AG04450 (cell line): ENCODE measurements around the gene FMO5. TPM values are rescaled to one million over a fixed set of nuclear protein-coding genes. Genes with fewer than 3 reads are reported as not detected.
"Not testable (repeated sequence)": the region's sequence is repeated elsewhere in the genome, so short reads cannot be mapped to it uniquely, and the experiment has no call there.

Source experiments
- CTCF ChIA-PET: fragments of 300-600, 350-600 bp; formaldehyde crosslinking; extraction: SDS; loops from one replicate; lab custom pipeline; 2022; ENCODE audit warnings: antibody characterized with exemption, inconsistent platforms; lab: Charles Lee
- POLR2A ChIA-PET: fragments of 350-600 bp; formaldehyde crosslinking; extraction: SDS; loops from one replicate; lab custom pipeline; 2021; ENCODE audit warnings: antibody characterized with exemption, inconsistent platforms; lab: Yijun Ruan, JAX
- DNase-seq: peaks from one replicate; pipeline ENCODE4 v3.0.0-alpha.2; 2011; ENCODE audit warnings: low read depth, low spot score
- H3K27ac ChIP-seq: one replicate; pipeline ENCODE4 v1.5.1; 2012; ENCODE audit warnings: low read depth, low read length, control low read depth
- H3K27me3 ChIP-seq: one replicate; pipeline ENCODE4 v1.6.0; 2012; ENCODE audit warnings: low read length; ENCODE audit not compliant: control insufficient read depth, insufficient read depth
- H3K4me3 ChIP-seq: 2 replicates; pipeline ENCODE4 v1.5.1; 2011; ENCODE audit warnings: mild to moderate bottlenecking, low read depth, low read length, control low read depth
- H3K9me3 ChIP-seq: 2 replicates; pipeline ENCODE4 v1.5.1; 2012; ENCODE audit warnings: low read length; ENCODE audit not compliant: control insufficient read depth, insufficient read depth
- CTCF ChIP-seq: IDR thresholded peaks from 2 replicates; pipeline ENCODE4 v1.5.1; 2011; ENCODE audit warnings: low read depth, low read length, control low read depth, inconsistent platforms
- polyA plus RNA-seq: library from polyadenylated mRNA; depleted of rRNA; stranded (reverse); fragments of >200 nt; gene quantifications from 2 replicates; pipeline ENCODE4 v1.2.3, GENCODE V29; 2011

FMO5 gene
- polyA plus RNA-seq, 1 experiment, result 0.98 TPM

- Histone ChIP-seq H3K27ac (no peak overlapping the region), H3K4me3 (peak overlapping the region; percentile 87), H3K9me3 (no peaks in the 10 kb centered on the region), H3K27me3 (no peaks in the 10 kb centered on the region)
- ChIA-PET CTCF (interaction anchor here (0.6 to 3.3 kb wide), 18 partner anchors 10 to 427 kb away, joined by 3 to 36 read pairs (median 7); partner anchors contain the start of genes ACP6, FMO5 and PRKAB2), POLR2A (interaction anchor here (0.7 to 1.4 kb wide), 3 partner anchors 70 to 159 kb away, joined by 3 to 7 read pairs (median 4); no protein-coding TSS in a partner anchor)
- TF ChIP-seq CTCF, result no peak
- DNase-seq, result no peak
Observed at GRCh38 chr1:147243841-147244240, 18.7 kb upstream of the FMO5 start.

- no peak for DNase-seq
- ChIA-PET CTCF (interaction anchor here (0.5 to 3.3 kb wide), 19 partner anchors 10 to 559 kb away, joined by 3 to 36 read pairs (median 7); partner anchors contain the start of genes ACP6, FMO5 and PRKAB2), POLR2A (interaction anchor here (0.7 to 1.4 kb wide), 4 partner anchors 49 to 159 kb away, joined by 3 to 7 read pairs (median 4); no protein-coding TSS in a partner anchor)
- TF ChIP-seq CTCF, result no peak
- H3K27ac ChIP-seq, result peak overlapping the region; percentile 62
- peaks cover 3% of the 10 kb centered on the region for H3K27me3 ChIP-seq
- H3K9me3 ChIP-seq, result no peaks in the 10 kb centered on the region
- peak overlapping the region; percentile 87 for H3K4me3 ChIP-seq
Observed at GRCh38 chr1:147243228-147243685, 18.1 kb upstream of the FMO5 start.

- H3K9me3 ChIP-seq, result no peaks in the 10 kb centered on the region
- POLR2A ChIA-PET, result interaction anchor here (0.5 to 1.4 kb wide), 5 partner anchors 50 to 158 kb away, joined by 3 to 7 read pairs (median 4); no protein-coding TSS in a partner anchor
- H3K27ac ChIP-seq, result peak within 1 kb of the TSS; percentile 73
- DNase-seq, result peak; percentile 90
- CTCF ChIA-PET, result interaction anchor here (0.5 to 3.3 kb wide), 39 partner anchors 11 to 559 kb away, joined by 3 to 36 read pairs (median 6); partner anchors contain the start of genes ACP6, FMO5 and PRKAB2
- peaks cover 3% of the 10 kb centered on the region for H3K27me3 ChIP-seq
- peak; percentile 84 for TF ChIP-seq CTCF
- H3K4me3 ChIP-seq, result peak within 1 kb of the TSS; percentile 87
Observed at GRCh38 chr1:147242449-147243227, 17.5 kb upstream of the FMO5 start, which contains the start of gene CHD1L. TSS of gene CHD1L (plus strand) at chr1:147242684. CDS start at chr1:147242704, 20 bp downstream.

- Histone ChIP-seq H3K4me3 (peak overlapping the region; percentile 44), H3K9me3 (peaks cover under 1% of the 10 kb centered on the region; the same call in 1 of the 2 replicates), H3K27ac (peak overlapping the region; percentile 31), H3K27me3 (peaks cover 3% of the 10 kb centered on the region)
- no peak for TF ChIP-seq CTCF
- ChIA-PET POLR2A (interaction anchor here (0.5 to 0.7 kb wide), 2 partner anchors 69 to 158 kb away, joined by 3 to 4 read pairs; no protein-coding TSS in a partner anchor), CTCF (interaction anchor here (0.6 to 3.3 kb wide), 24 partner anchors 11 to 295 kb away, joined by 3 to 36 read pairs (median 6); partner anchors contain the start of genes FMO5 and PRKAB2)
- DNase-seq, result no peak
Observed at GRCh38 chr1:147241934-147242448, 16.9 kb upstream of the FMO5 start.

GRCh38 chr1:147240131-147240721 is 15.1 kb upstream of the FMO5 start:
- CTCF ChIA-PET, result interaction anchor here (0.9 kb wide), 1 partner anchor 67 kb away, joined by 3 read pairs; no protein-coding TSS in a partner anchor
- H3K27me3 ChIP-seq, POLR2A ChIA-PET: not testable (repeated sequence)

More at GRCh38 chr1:147240131-147240721, 15.1 kb upstream of the FMO5 start:
- not testable (repeated sequence) for H3K4me3 ChIP-seq, DNase-seq, H3K27ac ChIP-seq
- peaks cover 11% of the 10 kb centered on the region for H3K9me3 ChIP-seq
